Glomerular visceral epithelial cell (primary cell): ENCODE results near the gene OPA1.
A peak's percentile ranks its signal among the peaks of the same experiment; 100 is the strongest.

Experiments
- DNase-seq: peaks from one replicate; pipeline ENCODE4 v3.0.0-alpha.2; 2016; ENCODE audit errors: extremely low spot score

The OPA1 gene

GRCh38 chr3:193710286-193711165 is 117.5 kb downstream of the OPA1 start:
- no peak for DNase-seq

GRCh38 chr3:193711166-193711485 is 118.1 kb downstream of the OPA1 start:
- DNase-seq, result no peak

GRCh38 chr3:193711523-193711963 is 118.5 kb downstream of the OPA1 start:
- DNase-seq, result no peak

GRCh38 chr3:193711964-193712598 is 119.1 kb downstream of the OPA1 start:
- no peak for DNase-seq

GRCh38 chr3:193712938-193713337 is 119.9 kb downstream of the OPA1 start:
- no peak for DNase-seq

- DNase-seq, result no peak
These were observed 121.6 kb downstream of the OPA1 start for GRCh38 chr3:193714523-193715137.

GRCh38 chr3:193716150-193716549 is 123.1 kb downstream of the OPA1 start:
- no peak for DNase-seq

GRCh38 chr3:193719735-193720134 is 126.7 kb downstream of the OPA1 start:
- DNase-seq, result no peak

GRCh38 chr3:193720169-193720568 is 127.2 kb downstream of the OPA1 start:
- DNase-seq, result no peak

GRCh38 chr3:193722566-193722965 is 129.6 kb downstream of the OPA1 start:
- DNase-seq, result no peak

GRCh38 chr3:193727089-193727488 is 134.1 kb downstream of the OPA1 start:
- DNase-seq, result no peak

- no peak for DNase-seq
These were observed 135.6 kb downstream of the OPA1 start for GRCh38 chr3:193728429-193729087.

GRCh38 chr3:193729088-193729465 is 136.1 kb downstream of the OPA1 start:
- DNase-seq, result no peak

- no peak for DNase-seq
These were observed 136.6 kb downstream of the OPA1 start for GRCh38 chr3:193729601-193730000.

GRCh38 chr3:193730511-193730910 is 137.5 kb downstream of the OPA1 start:
- no peak for DNase-seq

- no peak for DNase-seq
These were observed 138.0 kb downstream of the OPA1 start for GRCh38 chr3:193730976-193731375.

- no peak for DNase-seq
These were observed 138.6 kb downstream of the OPA1 start for GRCh38 chr3:193731656-193732055.

- DNase-seq, result peak; percentile 53
These were observed 139.4 kb downstream of the OPA1 start for GRCh38 chr3:193732391-193732790.

GRCh38 chr3:193732827-193733226 is 139.8 kb downstream of the OPA1 start:
- DNase-seq, result no peak

GRCh38 chr3:193734737-193735366 is 141.8 kb downstream of the OPA1 start:
- no peak for DNase-seq

- no peak for DNase-seq
These were observed 142.8 kb downstream of the OPA1 start for GRCh38 chr3:193735850-193736249.

- DNase-seq, result no peak
These were observed 143.6 kb downstream of the OPA1 start for GRCh38 chr3:193736616-193737015.
